ENCODE measurements around the gene ARHGEF39. TPM values are rescaled to one million over a fixed set of nuclear protein-coding genes. Genes with fewer than 3 reads are reported as not detected.
A peak's percentile ranks its signal among the peaks of the same experiment; 100 is the strongest.

The ARHGEF39 gene, protein sequence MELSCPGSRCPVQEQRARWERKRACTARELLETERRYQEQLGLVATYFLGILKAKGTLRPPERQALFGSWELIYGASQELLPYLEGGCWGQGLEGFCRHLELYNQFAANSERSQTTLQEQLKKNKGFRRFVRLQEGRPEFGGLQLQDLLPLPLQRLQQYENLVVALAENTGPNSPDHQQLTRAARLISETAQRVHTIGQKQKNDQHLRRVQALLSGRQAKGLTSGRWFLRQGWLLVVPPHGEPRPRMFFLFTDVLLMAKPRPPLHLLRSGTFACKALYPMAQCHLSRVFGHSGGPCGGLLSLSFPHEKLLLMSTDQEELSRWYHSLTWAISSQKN
- total RNA-seq: 9.1 and 10.4 TPM in 2 replicates
- long read RNA-seq, transcript ARHGEF39-201 (9 exons, 3,769 nt): major isoform, 10 of 20 reads
- long read RNA-seq, partial matches to known transcripts: 1 of 20 reads
- long read RNA-seq, other reads (novel, unspliced or antisense): 9 of 20 reads

DNA sequence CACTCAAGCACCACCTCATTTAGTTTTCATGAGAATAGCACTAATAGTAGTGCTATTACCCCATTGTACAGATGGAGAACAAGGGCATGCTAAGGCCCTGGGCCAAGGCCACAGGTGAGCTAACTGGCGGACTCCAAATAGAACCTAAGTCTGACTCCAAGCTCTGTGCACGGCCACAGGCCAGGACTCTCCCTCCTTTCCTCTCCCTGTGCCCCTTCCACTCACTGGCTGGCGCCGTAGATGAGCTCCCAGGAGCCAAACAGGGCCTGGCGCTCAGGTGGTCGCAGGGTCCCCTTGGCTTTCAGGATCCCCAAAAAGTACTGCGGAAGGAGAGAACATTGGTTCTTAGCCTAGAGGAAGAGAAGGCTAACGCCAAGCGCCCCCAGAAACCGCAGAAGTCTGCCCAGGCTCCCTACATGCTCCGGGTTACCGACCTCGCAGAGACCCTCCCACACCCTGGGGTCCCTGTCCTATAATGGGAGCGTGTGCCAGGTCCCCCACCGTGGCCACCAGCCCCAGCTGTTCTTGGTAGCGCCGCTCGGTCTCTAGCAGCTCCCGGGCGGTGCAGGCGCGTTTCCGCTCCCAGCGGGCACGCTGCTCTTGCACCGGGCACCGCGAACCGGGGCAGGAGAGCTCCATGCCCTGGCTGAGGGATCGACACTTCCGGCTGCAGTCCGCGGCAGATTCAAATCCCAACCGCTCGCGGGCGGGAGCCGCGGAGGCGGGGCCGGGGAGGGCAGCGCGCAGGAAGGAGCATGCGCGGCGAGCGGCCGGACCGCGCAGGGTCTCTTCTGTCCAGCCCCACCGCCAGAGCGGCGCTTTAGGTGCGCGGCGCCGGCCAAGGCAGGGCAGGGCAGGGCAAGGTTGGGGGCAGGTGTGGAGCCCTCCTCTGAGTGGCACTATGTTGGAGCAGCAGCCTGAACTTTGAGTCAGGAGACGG is at the start of gene ARHGEF39:
Gene ARHGEF39 (minus strand): TSS at position 665 of the 940 bp plus-strand sequence. CDS start 26 bp downstream, at position 639.
- Mint-ChIP-seq H3K27me3 (no peaks in the 10 kb centered on the region), H3K36me3 (ENCODE audit: insufficient read depth) (peaks cover 7% of the 10 kb centered on the region), H3K4me1 (ENCODE audit: low read depth) (peaks cover 6% of the 10 kb centered on the region), H3K9me3 (ENCODE audit: low read depth) (no peaks in the 10 kb centered on the region), H3K4me3 (ENCODE audit: low read depth) (peak within 1 kb of the TSS; percentile 81), H3K27ac (no peak within 1 kb of the TSS)
- DNase-seq (ENCODE audit: low spot score, unreplicated experiment): peak; percentile 79
- TF ChIP-seq, protein P1, sequence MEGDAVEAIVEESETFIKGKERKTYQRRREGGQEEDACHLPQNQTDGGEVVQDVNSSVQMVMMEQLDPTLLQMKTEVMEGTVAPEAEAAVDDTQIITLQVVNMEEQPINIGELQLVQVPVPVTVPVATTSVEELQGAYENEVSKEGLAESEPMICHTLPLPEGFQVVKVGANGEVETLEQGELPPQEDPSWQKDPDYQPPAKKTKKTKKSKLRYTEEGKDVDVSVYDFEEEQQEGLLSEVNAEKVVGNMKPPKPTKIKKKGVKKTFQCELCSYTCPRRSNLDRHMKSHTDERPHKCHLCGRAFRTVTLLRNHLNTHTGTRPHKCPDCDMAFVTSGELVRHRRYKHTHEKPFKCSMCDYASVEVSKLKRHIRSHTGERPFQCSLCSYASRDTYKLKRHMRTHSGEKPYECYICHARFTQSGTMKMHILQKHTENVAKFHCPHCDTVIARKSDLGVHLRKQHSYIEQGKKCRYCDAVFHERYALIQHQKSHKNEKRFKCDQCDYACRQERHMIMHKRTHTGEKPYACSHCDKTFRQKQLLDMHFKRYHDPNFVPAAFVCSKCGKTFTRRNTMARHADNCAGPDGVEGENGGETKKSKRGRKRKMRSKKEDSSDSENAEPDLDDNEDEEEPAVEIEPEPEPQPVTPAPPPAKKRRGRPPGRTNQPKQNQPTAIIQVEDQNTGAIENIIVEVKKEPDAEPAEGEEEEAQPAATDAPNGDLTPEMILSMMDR (IDR thresholded peaks at IDR 0.05; ENCODE audit: unreplicated experiment): peak; percentile 54

DNA sequence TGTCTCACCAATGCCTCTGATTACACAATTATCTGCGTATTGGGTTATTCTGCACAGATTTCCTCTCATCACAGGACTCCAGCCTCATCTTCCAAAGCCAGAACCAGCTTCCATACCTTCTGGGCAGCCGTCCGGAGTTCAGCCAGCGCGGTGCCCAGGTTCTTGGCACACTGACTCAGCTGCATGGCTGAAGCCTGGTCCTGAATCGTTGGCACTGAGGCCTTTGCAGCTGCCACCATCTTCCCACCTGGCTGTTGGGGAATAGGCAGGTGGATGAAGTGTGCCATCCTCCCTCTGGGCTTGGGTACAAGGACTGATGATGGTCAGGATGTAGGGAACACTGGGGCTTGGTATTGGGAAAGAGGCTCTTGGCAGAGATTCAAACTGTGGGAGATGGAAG is 49.1 kb upstream of the ARHGEF39 start:
- no peaks in the 10 kb centered on the region for H3K9me3 Mint-ChIP-seq (ENCODE audit: low read depth)
- TF ChIP-seq, protein P1 (IDR thresholded peaks at IDR 0.05; ENCODE audit: unreplicated experiment): no peak
- no peaks in the 10 kb centered on the region for H3K4me1 Mint-ChIP-seq (ENCODE audit: low read depth)
- no peak overlapping the region for H3K4me3 Mint-ChIP-seq (ENCODE audit: low read depth)
- no peak for DNase-seq (ENCODE audit: low spot score, unreplicated experiment)
- peaks cover 25% of the 10 kb centered on the region for H3K36me3 Mint-ChIP-seq (ENCODE audit: insufficient read depth)
- no peak overlapping the region for H3K27ac Mint-ChIP-seq
- no peaks in the 10 kb centered on the region for H3K27me3 Mint-ChIP-seq

DNA sequence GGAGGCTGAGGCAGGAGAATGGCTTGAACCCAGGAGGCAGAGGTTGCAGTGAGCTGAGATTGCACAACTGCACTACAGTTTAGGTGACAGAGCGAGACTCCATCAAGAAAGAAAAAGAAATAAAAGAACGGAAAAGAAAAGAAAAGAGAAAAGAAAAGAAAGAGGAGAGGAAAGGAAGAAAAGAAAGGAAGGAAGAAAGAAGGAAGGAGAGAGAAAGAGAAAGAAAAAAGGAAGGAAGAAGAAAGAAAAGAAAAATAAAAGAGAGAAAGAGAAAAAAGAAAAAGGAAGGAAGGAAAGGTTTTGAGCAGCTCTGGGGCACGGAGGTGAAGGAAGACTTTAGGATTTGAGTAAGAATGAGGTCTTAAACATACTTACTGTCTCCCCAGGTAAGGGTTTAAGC is 48.6 kb upstream of the ARHGEF39 start:
- no peak overlapping the region for H3K4me3 Mint-ChIP-seq (ENCODE audit: low read depth)
- H3K9me3 Mint-ChIP-seq (ENCODE audit: low read depth): no peaks in the 10 kb centered on the region
- TF ChIP-seq, protein P1 (IDR thresholded peaks at IDR 0.05; ENCODE audit: unreplicated experiment): no peak
- peaks cover 27% of the 10 kb centered on the region for H3K36me3 Mint-ChIP-seq (ENCODE audit: insufficient read depth)
- no peak for DNase-seq (ENCODE audit: low spot score, unreplicated experiment)
- no peaks in the 10 kb centered on the region for H3K4me1 Mint-ChIP-seq (ENCODE audit: low read depth)
- no peaks in the 10 kb centered on the region for H3K27me3 Mint-ChIP-seq
- no peak overlapping the region for H3K27ac Mint-ChIP-seq

DNA sequence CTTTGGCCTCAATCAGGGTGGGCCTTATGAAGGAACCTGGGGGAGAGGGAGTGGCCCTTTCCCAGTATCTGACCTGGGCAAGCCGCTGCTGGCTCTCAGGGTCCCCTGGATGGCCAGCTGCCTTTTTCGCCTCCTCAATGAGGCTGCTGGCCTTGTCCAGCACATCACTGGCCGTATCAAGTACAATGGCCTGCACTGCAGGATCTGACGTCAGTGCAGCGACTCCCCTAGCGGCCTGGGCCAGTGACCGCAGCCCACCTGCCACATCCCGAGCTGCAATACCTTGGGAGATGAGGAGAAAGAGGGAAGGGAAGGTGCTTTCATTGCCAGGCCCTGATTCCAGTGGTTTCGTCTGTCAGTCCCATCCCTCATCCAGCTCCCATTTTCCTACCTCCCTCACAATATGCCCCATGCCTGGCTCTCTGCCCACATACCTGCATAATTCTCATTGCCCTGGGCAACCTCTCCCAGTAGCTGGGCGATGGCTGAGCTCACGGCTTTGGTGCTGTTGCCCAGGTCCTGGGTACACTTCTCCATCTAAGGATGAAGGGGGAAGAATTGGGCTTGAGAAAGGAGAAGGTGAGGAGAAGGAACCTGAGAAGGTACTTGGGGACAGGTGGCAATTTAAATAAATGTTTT is 47.9 kb upstream of the ARHGEF39 start:
- Mint-ChIP-seq H3K27ac (no peak overlapping the region), H3K4me3 (ENCODE audit: low read depth) (no peak overlapping the region), H3K27me3 (no peaks in the 10 kb centered on the region), H3K9me3 (ENCODE audit: low read depth) (no peaks in the 10 kb centered on the region), H3K4me1 (ENCODE audit: low read depth) (no peaks in the 10 kb centered on the region), H3K36me3 (ENCODE audit: insufficient read depth) (peaks cover 33% of the 10 kb centered on the region)
- TF ChIP-seq, protein P1 (IDR thresholded peaks at IDR 0.05; ENCODE audit: unreplicated experiment): peak; percentile 17
- DNase-seq (ENCODE audit: low spot score, unreplicated experiment): no peak
